ENCODE results near the gene NANP.
"Not testable (repeated sequence)": the region's sequence is repeated elsewhere in the genome, so short reads cannot be mapped to it uniquely, and the experiment has no call there.

Gene NANP

DNA sequence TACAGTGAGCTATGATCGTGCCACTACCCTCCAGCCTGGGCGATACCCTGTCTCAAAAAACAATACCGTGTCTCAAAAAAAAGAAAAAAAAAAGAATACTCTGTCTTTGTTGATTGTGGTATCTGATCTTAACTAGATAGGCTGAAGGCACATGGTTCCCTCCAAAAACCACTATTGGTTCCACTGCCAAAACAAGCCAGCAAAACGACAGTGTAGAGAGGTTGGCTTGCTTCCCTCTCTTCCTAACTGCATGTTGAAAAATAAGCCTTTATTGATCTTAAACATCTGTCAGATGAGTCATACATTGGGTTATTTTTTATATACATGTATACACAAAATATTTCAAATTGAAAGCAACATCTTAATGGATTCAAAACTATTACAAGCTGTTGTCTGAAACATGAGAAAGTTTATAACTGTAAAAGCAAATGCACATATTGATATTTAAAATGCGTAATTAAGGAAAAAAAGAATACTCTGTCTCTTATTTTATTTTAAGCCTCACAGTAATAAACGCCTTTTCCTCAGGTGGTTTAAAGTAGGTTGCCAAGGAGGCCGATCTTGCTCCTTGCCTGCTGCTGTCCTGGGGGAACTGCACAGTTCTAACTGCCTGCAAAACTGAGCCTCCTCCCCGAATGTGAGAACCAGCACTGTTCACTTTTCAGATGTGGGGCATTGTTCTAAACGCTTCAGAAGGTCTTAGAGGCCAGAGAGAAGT is 31.5 kb downstream of the NANP start:
- Histone ChIP-seq H3K4me1 (no peaks in the 10 kb centered on the region), H3K9me3 (no peaks in the 10 kb centered on the region), H3K4me3 (no peak overlapping the region), H3K27me3 (ENCODE audit: low read depth) (no peaks in the 10 kb centered on the region), H3K36me3 (replicated peaks) (no peaks in the 10 kb centered on the region)
- DNase-seq (ENCODE audit: low spot score in 2 of 2): no peak
- in situ Hi-C loops (cut with MboI; ENCODE audit: low sequenced_read_pairs): no loop called here

DNA sequence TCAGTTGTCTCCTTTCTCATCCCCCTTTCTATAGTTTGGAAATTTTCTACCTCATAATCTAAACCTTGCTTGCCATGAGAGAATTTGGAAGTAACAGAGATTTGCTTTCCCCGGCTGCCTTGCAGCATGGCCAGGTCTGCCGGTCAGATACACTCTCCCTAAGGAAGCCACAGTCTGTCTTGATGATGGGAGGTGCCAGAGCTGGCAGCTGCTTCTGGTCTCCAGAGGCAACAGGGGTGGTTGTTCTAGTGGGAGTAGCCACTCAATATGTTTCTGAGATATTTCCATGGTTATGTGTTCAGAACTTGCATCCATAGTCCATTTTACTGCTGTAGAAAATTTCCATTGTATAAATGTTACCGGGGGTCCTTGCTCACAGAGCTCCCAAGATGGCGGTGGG is 33.0 kb downstream of the NANP start:
- DNase-seq (ENCODE audit: low spot score in 2 of 2): not testable (repeated sequence)

DNA sequence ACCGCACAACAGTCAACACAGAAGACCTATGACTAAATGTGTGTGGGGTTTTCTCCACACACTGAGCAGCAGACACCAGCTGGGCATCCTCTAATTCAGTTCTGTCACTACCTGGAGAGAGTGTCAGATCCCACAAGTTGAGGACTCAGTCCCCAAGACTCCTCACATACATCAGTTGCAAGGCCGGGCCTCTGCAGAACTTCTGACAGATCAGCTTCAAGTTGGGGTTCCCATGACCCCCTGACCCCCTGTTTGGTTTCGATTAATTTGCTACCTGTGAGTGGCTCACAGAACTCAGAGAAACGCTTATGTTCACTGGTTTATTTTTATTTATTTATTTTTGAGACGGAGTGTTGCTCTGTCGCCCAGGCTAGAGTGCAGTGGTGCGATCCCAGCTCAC is 35.3 kb downstream of the NANP start:
- H3K36me3 ChIP-seq (replicated peaks): no peaks in the 10 kb centered on the region; the same call in 1 of the 2 replicates
- DNase-seq (ENCODE audit: low spot score in 2 of 2): no peak
- in situ Hi-C loops (cut with MboI; ENCODE audit: low sequenced_read_pairs): no loop called here
- H3K4me1 ChIP-seq: peaks cover 8% of the 10 kb centered on the region
- H3K9me3 ChIP-seq: no peaks in the 10 kb centered on the region
- no peak overlapping the region for H3K4me3 ChIP-seq
- H3K27me3 ChIP-seq (ENCODE audit: low read depth): no peaks in the 10 kb centered on the region

More for the DNA sequence above, 33.0 kb downstream of the NANP start:
- in situ Hi-C loops (cut with MboI; ENCODE audit: low sequenced_read_pairs); H3K9me3 ChIP-seq; H3K4me3 ChIP-seq; H3K27me3 ChIP-seq (ENCODE audit: low read depth); H3K4me1 ChIP-seq; H3K36me3 ChIP-seq (replicated peaks): not testable (repeated sequence)

DNA sequence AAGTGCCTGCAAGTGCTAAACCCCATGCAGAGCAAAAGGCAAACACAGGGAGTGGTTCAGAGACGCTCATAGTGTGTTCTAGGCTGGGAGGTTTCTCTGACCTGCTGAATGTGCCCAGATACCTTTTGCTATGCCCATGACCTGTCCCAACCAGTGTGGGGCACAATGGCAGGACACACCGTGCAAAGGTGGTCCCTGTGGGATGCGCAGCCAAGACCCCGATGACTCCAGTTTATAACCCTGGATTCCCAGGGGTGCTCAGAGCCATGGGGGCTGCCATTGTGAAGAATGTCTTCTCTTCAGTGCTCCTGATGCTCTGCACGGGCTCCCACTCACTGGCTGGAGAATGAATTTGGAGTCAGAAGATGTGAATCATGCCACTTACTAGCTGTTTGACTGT is 36.3 kb downstream of the NANP start:
- in situ Hi-C loops (cut with MboI; ENCODE audit: low sequenced_read_pairs): no loop called here
- no peaks in the 10 kb centered on the region for H3K27me3 ChIP-seq (ENCODE audit: low read depth)
- no peaks in the 10 kb centered on the region; the same call in 1 of the 2 replicates for H3K36me3 ChIP-seq (replicated peaks)
- peaks cover 12% of the 10 kb centered on the region for H3K4me1 ChIP-seq
- DNase-seq (ENCODE audit: low spot score in 2 of 2): no peak
- no peak overlapping the region for H3K4me3 ChIP-seq
- no peaks in the 10 kb centered on the region for H3K9me3 ChIP-seq

DNA sequence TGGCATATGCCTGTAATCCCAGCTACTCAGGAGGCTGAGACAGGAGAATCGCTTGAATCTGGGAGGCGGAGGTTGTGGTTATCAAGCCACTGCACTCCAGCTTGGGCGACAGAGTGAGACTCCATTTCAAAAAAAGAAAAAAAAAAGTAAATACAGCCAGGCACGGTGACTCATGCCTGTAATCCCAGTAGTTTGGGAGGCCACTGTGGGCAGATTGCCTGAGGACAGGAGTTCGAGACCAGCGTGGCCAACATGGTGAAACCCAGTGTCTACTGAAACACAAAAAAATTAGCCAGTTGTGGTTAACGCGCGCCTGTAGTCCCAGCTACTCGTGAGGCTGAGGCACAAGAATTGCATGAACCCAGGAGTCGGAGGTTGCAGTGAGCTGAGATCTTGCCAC is 36.9 kb downstream of the NANP start:
- no peaks in the 10 kb centered on the region for H3K9me3 ChIP-seq
- H3K4me3 ChIP-seq: no peak overlapping the region
- no peaks in the 10 kb centered on the region; the same call in 1 of the 2 replicates for H3K36me3 ChIP-seq (replicated peaks)
- H3K27me3 ChIP-seq (ENCODE audit: low read depth): no peaks in the 10 kb centered on the region
- in situ Hi-C loops (cut with MboI; ENCODE audit: low sequenced_read_pairs): no loop called here
- H3K4me1 ChIP-seq: peaks cover 12% of the 10 kb centered on the region
- no peak for DNase-seq (ENCODE audit: low spot score in 2 of 2)

DNA sequence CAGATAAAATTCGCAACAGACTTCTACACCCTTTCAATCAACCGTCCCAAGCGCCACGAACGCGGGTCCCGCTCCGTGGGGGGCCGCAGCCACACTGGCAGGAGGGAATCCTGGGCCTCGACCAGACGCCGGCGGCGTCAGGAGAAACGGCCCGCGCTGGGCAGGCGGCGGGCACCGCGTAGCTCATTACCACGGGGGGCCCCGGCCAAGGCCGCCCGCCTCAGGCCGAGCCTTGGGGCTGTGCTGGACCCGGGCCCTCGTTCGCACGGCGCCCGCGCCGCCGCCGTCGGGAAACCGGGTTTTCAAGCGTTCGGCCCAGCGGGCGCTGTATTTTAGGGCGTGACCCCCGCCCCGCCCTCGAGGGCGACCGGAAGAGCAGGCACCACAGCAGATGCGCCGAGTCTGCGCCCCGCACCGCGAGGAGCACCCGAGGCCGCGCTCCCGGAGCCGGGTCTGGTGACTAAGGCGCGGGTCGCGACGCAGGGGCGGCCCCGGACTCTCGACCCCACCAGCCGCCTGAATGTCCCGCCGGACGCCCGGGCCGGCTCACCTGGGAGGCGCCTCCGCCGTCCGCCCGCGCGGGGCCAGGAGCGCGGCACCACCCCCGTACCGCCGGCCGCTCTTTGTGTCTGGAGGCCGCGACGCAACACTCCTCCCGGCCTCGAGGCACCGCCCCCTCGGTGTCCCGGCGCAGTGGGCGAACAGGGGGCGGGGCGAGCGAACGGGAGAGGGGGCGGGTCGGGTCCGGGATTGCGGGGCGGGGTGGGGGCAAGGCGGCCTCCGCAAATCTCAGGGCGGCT is 38.7 kb downstream of the NANP start, which contains the start of gene NINL:
TSS of gene NINL (minus strand) at position 627 of the 800 bp plus-strand sequence. CDS start 58,944 bp downstream, outside the sequence.
- in situ Hi-C loops (cut with MboI; ENCODE audit: low sequenced_read_pairs): no loop called here
- Histone ChIP-seq H3K27me3 (ENCODE audit: low read depth) (no peaks in the 10 kb centered on the region), H3K9me3 (no peaks in the 10 kb centered on the region), H3K36me3 (replicated peaks) (no peaks in the 10 kb centered on the region; the same call in 1 of the 2 replicates), H3K4me3 (peak within 1 kb of the TSS; percentile 41), H3K4me1 (peaks cover 12% of the 10 kb centered on the region)
- peak; percentile 65 to 89 for DNase-seq (ENCODE audit: low spot score in 2 of 2)

DNA sequence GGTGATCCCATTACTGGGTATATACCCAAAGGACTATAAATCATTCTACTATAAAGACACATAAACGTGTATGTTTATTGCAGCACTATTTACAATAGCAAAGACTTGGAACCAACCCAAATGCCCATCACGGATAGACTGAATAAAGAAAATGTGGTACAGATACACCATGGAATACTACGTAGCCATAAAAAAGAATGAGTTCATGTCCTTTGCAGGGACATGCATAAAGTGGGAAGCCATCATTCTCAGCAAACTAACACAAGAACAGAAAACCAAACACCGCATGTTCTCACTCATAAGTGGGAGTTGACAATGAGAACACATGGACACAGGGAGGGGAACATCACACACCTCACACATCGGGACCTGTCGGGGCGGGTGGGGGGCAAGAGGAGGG is 40.2 kb downstream of the NANP start:
- in situ Hi-C loops (cut with MboI; ENCODE audit: low sequenced_read_pairs); H3K9me3 ChIP-seq; H3K36me3 ChIP-seq (replicated peaks); H3K27me3 ChIP-seq (ENCODE audit: low read depth); H3K4me3 ChIP-seq; DNase-seq (ENCODE audit: low spot score in 2 of 2): not testable (repeated sequence)
- H3K4me1 ChIP-seq: peaks cover 12% of the 10 kb centered on the region

DNA sequence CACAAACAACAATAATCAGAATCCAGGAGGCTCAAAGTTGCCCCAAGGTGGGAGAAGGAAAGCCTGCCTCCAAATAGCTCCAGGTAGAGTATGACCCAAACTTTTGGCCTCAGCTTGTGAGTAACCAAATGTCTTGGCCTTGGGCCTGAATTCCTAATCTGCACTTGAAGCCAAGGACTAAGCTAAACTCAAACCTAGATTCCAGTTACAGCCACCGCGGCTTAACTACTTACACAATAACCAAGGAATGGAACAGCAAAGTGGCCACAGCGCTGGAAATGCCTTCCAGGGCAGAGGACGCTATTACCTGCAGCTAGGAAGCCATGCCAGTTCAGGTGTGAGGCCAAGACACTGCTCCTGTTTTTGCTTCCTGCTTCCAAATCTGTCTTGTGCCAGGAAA is 43.1 kb downstream of the NANP start:
- no peaks in the 10 kb centered on the region for H3K9me3 ChIP-seq
- no peaks in the 10 kb centered on the region; the same call in 1 of the 2 replicates for H3K36me3 ChIP-seq (replicated peaks)
- in situ Hi-C loops (cut with MboI; ENCODE audit: low sequenced_read_pairs): no loop called here
- no peak overlapping the region for H3K4me3 ChIP-seq
- H3K27me3 ChIP-seq (ENCODE audit: low read depth): no peaks in the 10 kb centered on the region
- peaks cover 12% of the 10 kb centered on the region for H3K4me1 ChIP-seq
- DNase-seq (ENCODE audit: low spot score in 2 of 2): no peak

DNA sequence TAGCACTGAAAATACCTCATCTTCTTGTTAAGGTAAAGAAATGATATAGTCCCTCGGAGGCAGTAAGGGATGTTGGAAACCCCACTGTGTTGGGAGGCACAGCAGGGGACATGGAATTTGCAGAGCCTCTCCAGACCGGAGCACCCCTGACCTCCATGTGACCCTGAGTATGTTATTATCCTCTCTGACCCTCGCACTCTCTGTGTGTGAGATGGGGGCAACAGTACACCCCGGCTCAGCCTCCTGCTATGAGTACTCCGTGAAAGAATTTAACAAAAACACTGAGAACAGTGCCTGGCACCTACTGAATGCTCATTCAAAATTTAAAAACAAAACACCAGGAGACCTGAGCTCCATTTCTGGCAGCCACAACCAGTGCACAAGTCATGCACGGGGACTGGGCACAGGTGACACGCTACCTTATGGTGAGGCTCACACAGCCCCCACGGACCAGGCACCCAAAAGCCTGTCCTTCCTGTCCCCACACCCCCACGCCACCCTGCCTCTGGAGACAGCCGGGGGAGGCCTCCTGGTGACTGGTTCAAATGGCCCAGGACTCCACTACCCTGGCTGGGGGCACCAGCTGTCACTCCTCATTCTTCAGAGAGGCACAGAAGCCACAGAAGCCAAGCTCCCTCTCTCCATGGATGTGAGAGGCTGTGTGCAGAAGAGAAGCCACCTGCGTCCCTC is 44.6 kb downstream of the NANP start:
- DNase-seq (ENCODE audit: low spot score in 2 of 2): no peak
- H3K4me1 ChIP-seq: peaks cover 3% of the 10 kb centered on the region
- H3K36me3 ChIP-seq (replicated peaks): no peaks in the 10 kb centered on the region
- H3K4me3 ChIP-seq: no peak overlapping the region
- no peaks in the 10 kb centered on the region for H3K9me3 ChIP-seq
- in situ Hi-C loops (cut with MboI; ENCODE audit: low sequenced_read_pairs): no loop called here
- no peaks in the 10 kb centered on the region for H3K27me3 ChIP-seq (ENCODE audit: low read depth)

DNA sequence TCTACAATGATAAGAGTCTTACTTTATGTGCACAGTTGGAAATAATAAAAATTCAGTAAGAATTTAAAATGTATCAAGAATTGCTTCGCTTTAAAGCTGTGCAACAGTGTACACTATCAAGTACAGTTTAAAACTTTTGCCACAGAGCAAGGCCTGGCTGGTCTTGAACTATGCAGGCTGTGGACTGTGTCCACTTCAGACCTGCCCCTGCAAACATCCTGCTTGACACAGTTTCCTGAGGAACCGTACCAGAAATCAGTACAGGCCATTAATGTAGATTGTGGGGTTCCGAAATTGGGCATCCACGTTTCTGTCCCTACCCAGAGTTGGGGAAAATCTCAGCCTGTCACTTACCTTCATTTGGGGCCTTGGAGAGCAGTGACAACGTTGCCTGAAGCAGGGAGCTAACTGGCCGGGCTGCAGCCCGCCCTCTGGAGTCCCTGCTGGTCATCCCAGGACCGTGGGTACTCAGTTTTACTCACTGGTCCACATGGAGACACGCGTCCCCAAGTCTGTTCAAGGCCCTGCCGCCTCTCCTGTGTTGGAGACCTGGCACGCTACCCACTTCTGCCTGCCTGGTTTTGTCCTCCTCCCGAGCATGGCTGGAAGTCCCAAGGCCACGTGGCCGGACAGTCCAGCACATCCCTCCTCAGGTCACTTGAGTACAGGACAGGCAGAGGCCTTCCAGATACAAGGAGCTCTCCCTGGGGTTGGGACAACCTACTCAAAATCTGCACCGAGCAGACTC is 46.9 kb downstream of the NANP start:
- Histone ChIP-seq H3K4me1 (no peaks in the 10 kb centered on the region), H3K27me3 (ENCODE audit: low read depth) (no peaks in the 10 kb centered on the region), H3K36me3 (replicated peaks) (no peaks in the 10 kb centered on the region), H3K9me3 (no peaks in the 10 kb centered on the region), H3K4me3 (no peak overlapping the region)
- in situ Hi-C loops (cut with MboI; ENCODE audit: low sequenced_read_pairs): no loop called here
- DNase-seq (ENCODE audit: low spot score in 2 of 2): no peak

DNA sequence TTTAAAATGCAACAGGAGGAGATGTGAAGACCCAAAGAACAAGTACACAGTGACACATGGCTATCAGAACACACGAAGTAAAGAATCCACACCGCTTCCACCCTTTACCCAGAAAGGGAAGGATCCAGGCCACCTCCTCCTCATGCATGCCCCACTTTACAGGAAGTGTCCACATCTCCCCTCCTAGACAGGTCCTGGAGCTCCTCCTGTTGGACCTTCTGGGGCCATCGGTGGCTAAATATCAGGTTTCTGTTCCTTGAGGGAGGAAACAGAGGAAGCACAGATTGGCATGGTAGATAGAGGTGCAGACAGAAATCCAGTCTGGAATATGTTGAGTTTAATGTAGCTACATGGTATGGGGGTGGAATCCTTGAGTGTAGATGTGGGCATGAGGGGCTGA is 49.4 kb downstream of the NANP start:
- Histone ChIP-seq H3K36me3 (replicated peaks) (no peaks in the 10 kb centered on the region), H3K27me3 (ENCODE audit: low read depth) (no peaks in the 10 kb centered on the region), H3K9me3 (no peaks in the 10 kb centered on the region), H3K4me1 (no peaks in the 10 kb centered on the region), H3K4me3 (no peak overlapping the region)
- DNase-seq (ENCODE audit: low spot score in 2 of 2): no peak
- in situ Hi-C loops (cut with MboI; ENCODE audit: low sequenced_read_pairs): no loop called here

DNA sequence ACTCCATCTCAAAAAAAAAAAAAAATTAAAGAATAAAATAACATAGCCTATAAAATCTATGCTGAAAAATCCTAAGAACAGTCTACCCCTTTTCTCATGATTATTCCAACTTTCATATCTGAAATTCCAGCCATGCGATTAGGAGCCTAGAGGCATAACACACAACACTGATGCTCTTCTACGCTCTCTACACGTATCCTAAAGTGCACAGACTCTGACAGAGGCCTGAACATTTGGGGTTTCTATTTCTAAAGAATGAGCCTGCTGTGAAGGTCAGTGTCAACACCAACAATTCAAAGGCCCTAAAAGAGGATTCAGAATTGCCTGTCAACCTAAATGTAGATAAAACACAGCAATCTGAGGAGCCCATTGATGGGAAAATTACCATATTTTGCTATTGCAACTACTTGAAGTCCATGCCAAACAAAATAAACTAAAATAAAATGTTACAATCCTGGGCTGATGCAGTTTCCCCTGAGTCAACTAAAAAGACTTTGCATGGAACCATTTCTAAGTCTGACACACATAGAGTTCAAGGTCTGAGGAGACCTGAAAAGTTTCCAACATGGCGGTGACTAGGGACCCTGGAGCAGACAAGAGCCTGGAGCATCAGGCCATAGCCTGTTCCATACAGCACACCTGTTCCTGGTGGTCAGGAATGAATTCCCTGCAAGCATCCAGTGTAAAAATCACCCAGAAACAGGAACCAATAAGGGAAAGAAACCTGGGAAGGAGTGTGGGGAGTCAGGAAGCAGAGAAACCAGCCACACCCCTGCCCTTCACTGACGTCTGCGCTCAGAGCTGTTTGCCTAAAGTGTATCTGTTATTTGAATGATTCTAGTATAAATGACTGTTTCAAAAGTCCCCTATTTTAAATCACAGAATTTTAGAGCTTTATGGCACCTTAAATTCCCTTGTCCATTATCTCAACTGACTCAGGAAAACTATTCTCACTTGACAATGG is 50.2 kb downstream of the NANP start:
- no peak overlapping the region for H3K4me3 ChIP-seq
- no peak for DNase-seq (ENCODE audit: low spot score in 2 of 2)
- H3K9me3 ChIP-seq: no peaks in the 10 kb centered on the region
- in situ Hi-C loops (cut with MboI; ENCODE audit: low sequenced_read_pairs): no loop called here
- H3K27me3 ChIP-seq (ENCODE audit: low read depth): no peaks in the 10 kb centered on the region
- no peaks in the 10 kb centered on the region for H3K4me1 ChIP-seq
- H3K36me3 ChIP-seq (replicated peaks): no peaks in the 10 kb centered on the region

Data from HAP-1 (cell line).